GM23338 (cell line): ENCODE measurements around the gene ECM2. TPM values are rescaled to one million over a fixed set of nuclear protein-coding genes. Genes with fewer than 3 reads are reported as not detected.

Experiments
- ATAC-seq: fragments of 200-7000 bp; cut with Tn5 transposase; 3 replicates; pipeline ENCODE4 v1.9.1; 2020
- DNase-seq: peaks from one replicate; pipeline ENCODE4 v3.0.0-alpha.2; 2015; ENCODE audit warnings: low spot score
- H2AFZ ChIP-seq: fragments of 200-600 bp; sonication (generic); 2 replicates; pipeline ENCODE4 v1.8.0; 2016; ENCODE audit warnings: antibody characterized with exemption, mild to moderate bottlenecking, moderate library complexity
- H3F3A ChIP-seq: fragments of 200-600 bp; sonication (generic); replicated peaks from 2 replicates; pipeline ENCODE4 v1.8.0; 2017; ENCODE audit warnings: antibody characterized with exemption, mixed run types, low read depth
- H3K27ac ChIP-seq: fragments of 200-600 bp; sonication (generic); 2 replicates; pipeline ENCODE4 v1.6.1; 2016; ENCODE audit warnings: low read depth
- H3K27me3 ChIP-seq: fragments of 200-600 bp; sonication (generic); 2 replicates; pipeline ENCODE4 v1.8.0; 2016; ENCODE audit warnings: mild to moderate bottlenecking, mixed run types, moderate library complexity; ENCODE audit not compliant: insufficient read depth
- H3K36me3 ChIP-seq: fragments of 200-600 bp; sonication (generic); 2 replicates; pipeline ENCODE4 v1.8.0; 2016; ENCODE audit warnings: mild to moderate bottlenecking; ENCODE audit not compliant: insufficient read depth
- H3K4me1 ChIP-seq: fragments of 200-600 bp; sonication (generic); 2 replicates; pipeline ENCODE4 v1.8.0; 2016; ENCODE audit warnings: mild to moderate bottlenecking, moderate library complexity; ENCODE audit not compliant: insufficient read depth
- H3K4me2 ChIP-seq: fragments of 200-600 bp; sonication (generic); 2 replicates; pipeline ENCODE4 v1.7.1; 2017; ENCODE audit warnings: mixed run types
- H3K4me3 ChIP-seq: fragments of 200-600 bp; sonication (generic); 2 replicates; pipeline ENCODE4 v1.6.1; 2016; ENCODE audit warnings: mixed run types
- H3K79me2 ChIP-seq: fragments of 200-600 bp; sonication (generic); replicated peaks from 2 replicates; pipeline ENCODE4 v1.8.0; 2017; ENCODE audit warnings: mild to moderate bottlenecking; ENCODE audit not compliant: insufficient read depth
- H3K9me2 ChIP-seq: fragments of 200-600 bp; sonication (generic); 2 replicates; pipeline ENCODE4 v1.8.0; 2017; ENCODE audit not compliant: insufficient read depth
- H4K20me1 ChIP-seq: fragments of 200-600 bp; sonication (generic); replicated peaks from 2 replicates; pipeline ENCODE4 v1.8.0; 2017; ENCODE audit warnings: mild to moderate bottlenecking; ENCODE audit not compliant: insufficient read depth
- H3K27ac Mint-ChIP-seq: 2 replicates; pipeline ENCODE4 v1.8.0; 2020; ENCODE audit warnings: inconsistent platforms, mild to moderate bottlenecking, moderate library complexity, mixed read lengths
- H3K27me3 Mint-ChIP-seq: 3 replicates; pipeline ENCODE4 v1.8.0; 2022; ENCODE audit warnings: low read depth, mild to moderate bottlenecking, moderate library complexity, mixed read lengths, inconsistent platforms; ENCODE audit not compliant: insufficient read depth, poor library complexity
- H3K36me3 Mint-ChIP-seq: 3 replicates; pipeline ENCODE4 v1.8.0; 2021; ENCODE audit warnings: low read depth, mild to moderate bottlenecking, inconsistent platforms, moderate library complexity, mixed read lengths
- H3K4me1 Mint-ChIP-seq: 3 replicates; pipeline ENCODE4 v1.8.0; 2020; ENCODE audit warnings: mild to moderate bottlenecking, inconsistent platforms, mixed read lengths
- H3K4me3 Mint-ChIP-seq: 3 replicates; pipeline ENCODE4 v1.8.0; 2021; ENCODE audit warnings: moderate library complexity, mild to moderate bottlenecking, inconsistent platforms, mixed read lengths
- H3K9me3 Mint-ChIP-seq: 3 replicates; pipeline ENCODE4 v1.8.0; 2020; ENCODE audit warnings: moderate library complexity, mild to moderate bottlenecking, inconsistent platforms, mixed read lengths
- CREB1 ChIP-seq: fragments of 250-450 bp; sonication (Bioruptor Pico); IDR thresholded peaks from 2 replicates; pipeline ENCODE4 v1.5.0; 2020; ENCODE audit warnings: low read depth, mild to moderate bottlenecking, moderate library complexity
- EZH2 ChIP-seq: fragments of 200-600 bp; sonication (generic); IDR thresholded peaks from one replicate; pipeline ENCODE4 v1.8.0; 2017; ENCODE audit warnings: antibody characterized with exemption, mild to moderate bottlenecking, low read depth; ENCODE audit not compliant: unreplicated experiment
- EZH2phosphoT487 ChIP-seq: fragments of 200-600 bp; sonication (generic); IDR thresholded peaks from one replicate; pipeline ENCODE4 v1.8.1; 2018; ENCODE audit warnings: antibody characterized with exemption; ENCODE audit not compliant: unreplicated experiment
- NANOG ChIP-seq: IDR thresholded peaks from 2 replicates; pipeline ENCODE4 v1.6.1; 2016; ENCODE audit warnings: antibody characterized with exemption, borderline replicate concordance
- POLR2AphosphoS5 ChIP-seq: IDR thresholded peaks from 2 replicates; pipeline ENCODE4 v1.6.1; 2016; ENCODE audit warnings: antibody characterized with exemption, low read depth
- STAT1 ChIP-seq: IDR thresholded peaks from one replicate; pipeline ENCODE4 v1.6.1; 2016; ENCODE audit warnings: antibody characterized with exemption; ENCODE audit not compliant: unreplicated experiment
- ZNF114 ChIP-seq: fragments of 250-450 bp; sonication (Bioruptor Pico); IDR thresholded peaks from 2 replicates; pipeline ENCODE4 v1.5.0; 2020; ENCODE audit warnings: mild to moderate bottlenecking, moderate library complexity
- polyA plus RNA-seq: library from polyadenylated mRNA; unstranded; fragments of >200 nt; fragmentation: Nextera tagmentation; extraction: Ambion mirVana; gene quantifications from 2 replicates; pipeline ENCODE4 v1.2.1, GENCODE V29; 2016
- total RNA-seq: library from RNA; depleted of rRNA; stranded (reverse); fragments of >200 nt; shearing (Covaris generic); gene quantifications from 2 replicates; pipeline ENCODE4 v1.2.3, GENCODE V29; 2014
- TF ChIP-seq, protein P1 (sequence below): fragments of 250-450 bp; sonication (Bioruptor Pico); IDR thresholded peaks from 2 replicates; pipeline ENCODE4 v1.5.0; 2020; ENCODE audit warnings: mild to moderate bottlenecking, moderate library complexity
- TF ChIP-seq, protein P2 (sequence below): IDR thresholded peaks from 2 replicates; pipeline ENCODE4 v1.6.1; 2016; ENCODE audit warnings: antibody characterized with exemption
- TF ChIP-seq, protein P3 (sequence below), 2 experiments: fragments of 200-600 bp in 1 of 2; sonication (generic) in 1 of 2; conservative IDR thresholded peaks; 2 replicates each; pipeline versions ENCODE4 v1.5.1 to v1.6.1; 2016 to 2017; ENCODE audit warnings: antibody characterized with exemption in 2 of 2, low read depth in 2 of 2, mild to moderate bottlenecking in 2 of 2, moderate library complexity in 1 of 2

Gene ECM2
- total and polyA plus RNA-seq, 2 experiments from 2014 or later: 0.79 TPM; not detected in 1

DNA sequence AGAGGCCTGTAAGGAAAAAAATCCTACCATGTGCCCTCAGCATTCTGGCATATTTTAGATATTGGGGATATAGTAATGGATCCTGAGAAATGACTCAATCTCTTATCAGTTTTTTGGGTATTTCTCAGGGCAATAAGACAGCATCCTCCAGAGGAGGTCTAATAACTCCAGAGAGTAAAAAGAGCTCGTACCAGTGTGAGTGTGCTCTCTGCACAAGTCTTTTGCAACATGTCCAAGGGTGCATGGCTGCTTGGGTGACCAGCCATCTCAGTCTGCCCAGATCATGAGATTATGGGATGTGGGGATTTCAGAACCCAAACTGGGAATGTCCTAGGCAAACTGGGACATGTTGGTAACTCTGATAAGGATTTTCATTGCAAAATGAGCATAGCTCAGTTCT lies 68.7 kb downstream of the ECM2 start (continued):
- TF ChIP-seq, protein P1, sequence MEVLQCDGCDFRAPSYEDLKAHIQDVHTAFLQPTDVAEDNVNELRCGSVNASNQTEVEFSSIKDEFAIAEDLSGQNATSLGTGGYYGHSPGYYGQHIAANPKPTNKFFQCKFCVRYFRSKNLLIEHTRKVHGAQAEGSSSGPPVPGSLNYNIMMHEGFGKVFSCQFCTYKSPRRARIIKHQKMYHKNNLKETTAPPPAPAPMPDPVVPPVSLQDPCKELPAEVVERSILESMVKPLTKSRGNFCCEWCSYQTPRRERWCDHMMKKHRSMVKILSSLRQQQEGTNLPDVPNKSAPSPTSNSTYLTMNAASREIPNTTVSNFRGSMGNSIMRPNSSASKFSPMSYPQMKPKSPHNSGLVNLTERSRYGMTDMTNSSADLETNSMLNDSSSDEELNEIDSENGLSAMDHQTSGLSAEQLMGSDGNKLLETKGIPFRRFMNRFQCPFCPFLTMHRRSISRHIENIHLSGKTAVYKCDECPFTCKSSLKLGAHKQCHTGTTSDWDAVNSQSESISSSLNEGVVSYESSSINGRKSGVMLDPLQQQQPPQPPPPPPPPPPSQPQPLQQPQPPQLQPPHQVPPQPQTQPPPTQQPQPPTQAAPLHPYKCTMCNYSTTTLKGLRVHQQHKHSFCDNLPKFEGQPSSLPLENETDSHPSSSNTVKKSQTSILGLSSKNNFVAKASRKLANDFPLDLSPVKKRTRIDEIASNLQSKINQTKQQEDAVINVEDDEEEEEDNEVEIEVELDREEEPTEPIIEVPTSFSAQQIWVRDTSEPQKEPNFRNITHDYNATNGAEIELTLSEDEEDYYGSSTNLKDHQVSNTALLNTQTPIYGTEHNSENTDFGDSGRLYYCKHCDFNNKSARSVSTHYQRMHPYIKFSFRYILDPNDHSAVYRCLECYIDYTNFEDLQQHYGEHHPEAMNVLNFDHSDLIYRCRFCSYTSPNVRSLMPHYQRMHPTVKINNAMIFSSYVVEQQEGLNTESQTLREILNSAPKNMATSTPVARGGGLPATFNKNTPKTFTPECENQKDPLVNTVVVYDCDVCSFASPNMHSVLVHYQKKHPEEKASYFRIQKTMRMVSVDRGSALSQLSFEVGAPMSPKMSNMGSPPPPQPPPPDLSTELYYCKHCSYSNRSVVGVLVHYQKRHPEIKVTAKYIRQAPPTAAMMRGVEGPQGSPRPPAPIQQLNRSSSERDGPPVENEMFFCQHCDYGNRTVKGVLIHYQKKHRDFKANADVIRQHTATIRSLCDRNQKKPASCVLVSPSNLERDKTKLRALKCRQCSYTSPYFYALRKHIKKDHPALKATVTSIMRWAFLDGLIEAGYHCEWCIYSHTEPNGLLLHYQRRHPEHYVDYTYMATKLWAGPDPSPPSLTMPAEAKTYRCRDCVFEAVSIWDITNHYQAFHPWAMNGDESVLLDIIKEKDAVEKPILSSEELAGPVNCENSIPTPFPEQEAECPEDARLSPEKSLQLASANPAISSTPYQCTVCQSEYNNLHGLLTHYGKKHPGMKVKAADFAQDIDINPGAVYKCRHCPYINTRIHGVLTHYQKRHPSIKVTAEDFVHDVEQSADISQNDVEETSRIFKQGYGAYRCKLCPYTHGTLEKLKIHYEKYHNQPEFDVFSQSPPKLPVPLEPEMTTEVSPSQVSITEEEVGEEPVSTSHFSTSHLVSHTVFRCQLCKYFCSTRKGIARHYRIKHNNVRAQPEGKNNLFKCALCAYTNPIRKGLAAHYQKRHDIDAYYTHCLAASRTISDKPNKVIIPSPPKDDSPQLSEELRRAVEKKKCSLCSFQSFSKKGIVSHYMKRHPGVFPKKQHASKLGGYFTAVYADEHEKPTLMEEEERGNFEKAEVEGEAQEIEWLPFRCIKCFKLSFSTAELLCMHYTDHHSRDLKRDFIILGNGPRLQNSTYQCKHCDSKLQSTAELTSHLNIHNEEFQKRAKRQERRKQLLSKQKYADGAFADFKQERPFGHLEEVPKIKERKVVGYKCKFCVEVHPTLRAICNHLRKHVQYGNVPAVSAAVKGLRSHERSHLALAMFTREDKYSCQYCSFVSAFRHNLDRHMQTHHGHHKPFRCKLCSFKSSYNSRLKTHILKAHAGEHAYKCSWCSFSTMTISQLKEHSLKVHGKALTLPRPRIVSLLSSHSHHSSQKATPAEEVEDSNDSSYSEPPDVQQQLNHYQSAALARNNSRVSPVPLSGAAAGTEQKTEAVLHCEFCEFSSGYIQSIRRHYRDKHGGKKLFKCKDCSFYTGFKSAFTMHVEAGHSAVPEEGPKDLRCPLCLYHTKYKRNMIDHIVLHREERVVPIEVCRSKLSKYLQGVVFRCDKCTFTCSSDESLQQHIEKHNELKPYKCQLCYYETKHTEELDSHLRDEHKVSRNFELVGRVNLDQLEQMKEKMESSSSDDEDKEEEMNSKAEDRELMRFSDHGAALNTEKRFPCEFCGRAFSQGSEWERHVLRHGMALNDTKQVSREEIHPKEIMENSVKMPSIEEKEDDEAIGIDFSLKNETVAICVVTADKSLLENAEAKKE (CRISPR knock-in tag): no peak
- TF ChIP-seq, protein P2, sequence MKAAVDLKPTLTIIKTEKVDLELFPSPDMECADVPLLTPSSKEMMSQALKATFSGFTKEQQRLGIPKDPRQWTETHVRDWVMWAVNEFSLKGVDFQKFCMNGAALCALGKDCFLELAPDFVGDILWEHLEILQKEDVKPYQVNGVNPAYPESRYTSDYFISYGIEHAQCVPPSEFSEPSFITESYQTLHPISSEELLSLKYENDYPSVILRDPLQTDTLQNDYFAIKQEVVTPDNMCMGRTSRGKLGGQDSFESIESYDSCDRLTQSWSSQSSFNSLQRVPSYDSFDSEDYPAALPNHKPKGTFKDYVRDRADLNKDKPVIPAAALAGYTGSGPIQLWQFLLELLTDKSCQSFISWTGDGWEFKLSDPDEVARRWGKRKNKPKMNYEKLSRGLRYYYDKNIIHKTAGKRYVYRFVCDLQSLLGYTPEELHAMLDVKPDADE: no peak
- TF ChIP-seq, protein P3, sequence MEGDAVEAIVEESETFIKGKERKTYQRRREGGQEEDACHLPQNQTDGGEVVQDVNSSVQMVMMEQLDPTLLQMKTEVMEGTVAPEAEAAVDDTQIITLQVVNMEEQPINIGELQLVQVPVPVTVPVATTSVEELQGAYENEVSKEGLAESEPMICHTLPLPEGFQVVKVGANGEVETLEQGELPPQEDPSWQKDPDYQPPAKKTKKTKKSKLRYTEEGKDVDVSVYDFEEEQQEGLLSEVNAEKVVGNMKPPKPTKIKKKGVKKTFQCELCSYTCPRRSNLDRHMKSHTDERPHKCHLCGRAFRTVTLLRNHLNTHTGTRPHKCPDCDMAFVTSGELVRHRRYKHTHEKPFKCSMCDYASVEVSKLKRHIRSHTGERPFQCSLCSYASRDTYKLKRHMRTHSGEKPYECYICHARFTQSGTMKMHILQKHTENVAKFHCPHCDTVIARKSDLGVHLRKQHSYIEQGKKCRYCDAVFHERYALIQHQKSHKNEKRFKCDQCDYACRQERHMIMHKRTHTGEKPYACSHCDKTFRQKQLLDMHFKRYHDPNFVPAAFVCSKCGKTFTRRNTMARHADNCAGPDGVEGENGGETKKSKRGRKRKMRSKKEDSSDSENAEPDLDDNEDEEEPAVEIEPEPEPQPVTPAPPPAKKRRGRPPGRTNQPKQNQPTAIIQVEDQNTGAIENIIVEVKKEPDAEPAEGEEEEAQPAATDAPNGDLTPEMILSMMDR (conservative IDR thresholded peaks at IDR 0.05; ENCODE audit: low read depth in 2 of 2): no peak
- TF ChIP-seq EZH2phosphoT487 (no peak), POLR2AphosphoS5 (no peak), EZH2 (no peak)

DNA sequence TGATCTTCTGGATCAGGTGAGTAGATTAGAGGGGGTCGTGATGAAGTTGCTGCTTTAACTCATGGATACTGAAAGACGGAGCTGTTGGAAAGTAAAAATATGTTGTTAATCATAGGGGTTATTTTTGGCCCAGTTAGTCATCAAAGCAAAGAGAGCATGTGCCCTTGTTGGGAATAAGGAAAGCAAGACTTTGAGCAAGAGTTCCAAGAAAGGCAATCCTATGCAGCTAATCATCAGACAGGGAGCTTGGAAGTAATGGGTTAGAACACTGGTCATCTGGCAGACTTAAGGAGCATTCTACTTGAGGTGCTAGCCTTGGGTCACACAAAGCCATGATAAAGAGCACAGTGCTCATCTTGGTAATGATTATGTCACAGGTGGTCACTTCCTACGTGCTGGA lies 71.8 kb downstream of the ECM2 start:
- no peaks in the 10 kb centered on the region for H3K27me3 Mint-ChIP-seq
- ATAC-seq (no peak), DNase-seq (no peak)
- no peaks in the 10 kb centered on the region for H3K36me3 Mint-ChIP-seq
- H3K27me3 ChIP-seq: no peaks in the 10 kb centered on the region
- H3K4me1 Mint-ChIP-seq: no peaks in the 10 kb centered on the region
- no peak overlapping the region for H3K4me3 ChIP-seq
- no peak overlapping the region for H3K4me2 ChIP-seq
- H4K20me1 ChIP-seq: no peaks in the 10 kb centered on the region; the same call in 1 of the 2 replicates
- no peaks in the 10 kb centered on the region for H3K9me3 Mint-ChIP-seq
- no peaks in the 10 kb centered on the region for H3K79me2 ChIP-seq
- H3K4me1 ChIP-seq: no peaks in the 10 kb centered on the region
- H3K27ac ChIP-seq: no peak overlapping the region
- no peak overlapping the region for H3K4me3 Mint-ChIP-seq
- no peak overlapping the region for H3K27ac Mint-ChIP-seq
- H3K9me2 ChIP-seq: no peaks in the 10 kb centered on the region
- H3K36me3 ChIP-seq: no peaks in the 10 kb centered on the region
- no peak for TF ChIP-seq ZNF114 (CRISPR knock-in tag)
- TF ChIP-seq NANOG: no peak
- TF ChIP-seq EZH2phosphoT487: no peak
- TF ChIP-seq, protein P2: no peak
- TF ChIP-seq EZH2: no peak
- TF ChIP-seq, protein P3 (conservative IDR thresholded peaks at IDR 0.05; ENCODE audit: low read depth in 2 of 2): no peak
- TF ChIP-seq STAT1: no peak
- TF ChIP-seq CREB1: no peak
- H2AFZ ChIP-seq: no peak overlapping the region
- H3F3A ChIP-seq: no peaks in the 10 kb centered on the region
